Measurements from ENCODE around the gene NFE2.

Gene NFE2

GRCh38 chr12:54280468-54281260 is 20.2 kb downstream of the NFE2 start, which contains the start of gene HNRNPA1:
TSS of gene HNRNPA1 (plus strand) at chr12:54280726. CDS start at chr12:54280808, 82 bp downstream.
- DNase-seq (ENCODE audit: low read depth, low spot score): peak; percentile 99
- no peak for TF ChIP-seq CTCF (IDR thresholded peaks at IDR 0.05; ENCODE audit: insufficient read depth, low read length, missing control alignments)
- ChIA-PET CTCF (interaction anchor here (0.8 to 4.4 kb wide), 13 partner anchors 13 to 90 kb away, joined by 3 to 27 read pairs (median 5); partner anchors contain the start of gene COPZ1), POLR2A (interaction anchor here (0.7 to 3.1 kb wide), 20 partner anchors 11 to 1693 kb away, joined by 3 to 33 read pairs (median 7); partner anchors contain the start of genes COPZ1, NFE2 and RAB5B)
- H3K4me3 ChIP-seq (ENCODE audit: low read depth, low read length): peak within 1 kb of the TSS; percentile 92

GRCh38 chr12:54279632-54280467 is 21.0 kb downstream of the NFE2 start, which contains the start of gene CBX5:
TSS of gene CBX5 (minus strand) at chr12:54280122. CDS start at chr12:54257650, 22,472 bp downstream.
- CTCF ChIA-PET: interaction anchor here (0.8 to 4.4 kb wide), 11 partner anchors 12 to 91 kb away, joined by 3 to 27 read pairs (median 6); partner anchors contain the start of gene COPZ1
- peak within 1 kb of the TSS; percentile 92 for H3K4me3 ChIP-seq (ENCODE audit: low read depth, low read length)
- POLR2A ChIA-PET: interaction anchor here (0.7 to 3.1 kb wide), 21 partner anchors 11 to 1694 kb away, joined by 3 to 33 read pairs (median 6); partner anchors contain the start of genes COPZ1, NFE2 and RAB5B
- DNase-seq (ENCODE audit: low read depth, low spot score): peak; percentile 99
- TF ChIP-seq CTCF (IDR thresholded peaks at IDR 0.05; ENCODE audit: insufficient read depth, low read length, missing control alignments): no peak

- peak overlapping the region; percentile 79 for H3K4me3 ChIP-seq (ENCODE audit: low read depth, low read length)
- ChIA-PET CTCF (interaction anchor here (0.8 to 4.4 kb wide), 8 partner anchors 11 to 92 kb away, joined by 3 to 27 read pairs (median 6); partner anchors contain the start of gene COPZ1), POLR2A (interaction anchor here (0.7 to 3.1 kb wide), 13 partner anchors 12 to 263 kb away, joined by 3 to 33 read pairs (median 8); no protein-coding TSS in a partner anchor)
- TF ChIP-seq CTCF (IDR thresholded peaks at IDR 0.05; ENCODE audit: insufficient read depth, low read length, missing control alignments): no peak
- no peak for DNase-seq (ENCODE audit: low read depth, low spot score)
Measured at GRCh38 chr12:54279227-54279631, 21.6 kb downstream of the NFE2 start.

GRCh38 chr12:54277823-54278276 is 23.0 kb downstream of the NFE2 start:
- H3K4me3 ChIP-seq (ENCODE audit: low read depth, low read length): peak overlapping the region; percentile 79
- no peak for TF ChIP-seq CTCF (IDR thresholded peaks at IDR 0.05; ENCODE audit: insufficient read depth, low read length, missing control alignments)
- CTCF ChIA-PET: interaction anchor here (1.0 to 4.4 kb wide), 5 partner anchors 26 to 83 kb away, joined by 3 to 27 read pairs (median 4); no protein-coding TSS in a partner anchor
- no peak for DNase-seq (ENCODE audit: low read depth, low spot score)
- POLR2A ChIA-PET: interaction anchor here (3.1 kb wide), 1 partner anchor 48 kb away, joined by 10 read pairs; no protein-coding TSS in a partner anchor

- no peak overlapping the region for H3K4me3 ChIP-seq (ENCODE audit: low read depth, low read length)
- no peak for DNase-seq (ENCODE audit: low read depth, low spot score)
- CTCF ChIA-PET: interaction anchor here (1.0 to 2.0 kb wide), 7 partner anchors 14 to 103 kb away, joined by 3 to 7 read pairs (median 5); no protein-coding TSS in a partner anchor
- no peak for TF ChIP-seq CTCF (IDR thresholded peaks at IDR 0.05; ENCODE audit: insufficient read depth, low read length, missing control alignments)
- POLR2A ChIA-PET: no interaction called here
Measured at GRCh38 chr12:54276368-54276767, 24.4 kb downstream of the NFE2 start.
